ENCODE data around the gene SLC6A18.

DNA sequence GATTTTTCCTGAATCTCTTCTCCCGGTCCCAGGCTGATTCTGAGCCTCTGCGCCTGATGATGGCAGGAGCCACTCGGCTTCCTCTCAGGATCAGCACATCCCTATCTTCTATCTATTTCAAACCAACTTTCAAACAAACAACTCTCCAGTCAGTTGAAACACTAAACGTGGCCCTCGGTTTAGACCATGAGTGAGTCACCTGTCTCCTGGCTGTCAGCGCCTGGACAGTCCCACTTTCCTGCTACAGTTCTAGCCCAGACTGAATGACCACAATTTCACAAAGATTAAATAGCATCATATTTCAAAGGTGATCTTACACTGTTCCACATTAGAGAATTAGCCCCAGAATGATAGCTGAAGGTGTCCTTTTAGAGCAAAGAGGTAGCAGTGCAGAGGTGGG is 17.6 kb upstream of the SLC6A18 start:
- TF ChIP-seq, protein P1, sequence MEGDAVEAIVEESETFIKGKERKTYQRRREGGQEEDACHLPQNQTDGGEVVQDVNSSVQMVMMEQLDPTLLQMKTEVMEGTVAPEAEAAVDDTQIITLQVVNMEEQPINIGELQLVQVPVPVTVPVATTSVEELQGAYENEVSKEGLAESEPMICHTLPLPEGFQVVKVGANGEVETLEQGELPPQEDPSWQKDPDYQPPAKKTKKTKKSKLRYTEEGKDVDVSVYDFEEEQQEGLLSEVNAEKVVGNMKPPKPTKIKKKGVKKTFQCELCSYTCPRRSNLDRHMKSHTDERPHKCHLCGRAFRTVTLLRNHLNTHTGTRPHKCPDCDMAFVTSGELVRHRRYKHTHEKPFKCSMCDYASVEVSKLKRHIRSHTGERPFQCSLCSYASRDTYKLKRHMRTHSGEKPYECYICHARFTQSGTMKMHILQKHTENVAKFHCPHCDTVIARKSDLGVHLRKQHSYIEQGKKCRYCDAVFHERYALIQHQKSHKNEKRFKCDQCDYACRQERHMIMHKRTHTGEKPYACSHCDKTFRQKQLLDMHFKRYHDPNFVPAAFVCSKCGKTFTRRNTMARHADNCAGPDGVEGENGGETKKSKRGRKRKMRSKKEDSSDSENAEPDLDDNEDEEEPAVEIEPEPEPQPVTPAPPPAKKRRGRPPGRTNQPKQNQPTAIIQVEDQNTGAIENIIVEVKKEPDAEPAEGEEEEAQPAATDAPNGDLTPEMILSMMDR (optimal IDR thresholded peaks at IDR 0.05 in 1 of 3, IDR thresholded peaks at IDR 0.05 in 1 of 3, conservative IDR thresholded peaks at IDR 0.05 in 1 of 3; ENCODE audit: extremely low read depth in 1 of 3, insufficient read depth in 2 of 3, low read length in 3 of 3): no peak
- no peak for TF ChIP-seq EZH2 (IDR thresholded peaks at IDR 0.05; ENCODE audit: low read length)
